AG09309 (cell line): ENCODE results near the gene BSG.
"Not testable (repeated sequence)": the region's sequence is repeated elsewhere in the genome, so short reads cannot be mapped to it uniquely, and the experiment has no call there.

Experiments
- DNase-seq: peaks from one replicate; pipeline ENCODE4 v3.0.0-alpha.2; 2010; ENCODE audit warnings: low read depth
- H3K4me3 ChIP-seq: 2 replicates; pipeline ENCODE4 v1.5.1; 2011; ENCODE audit warnings: mild to moderate bottlenecking, low read depth, low read length, moderate library complexity; ENCODE audit not compliant: control insufficient read depth
- TF ChIP-seq, protein P1 (sequence below): IDR thresholded peaks from 2 replicates; pipeline ENCODE4 v1.5.1; 2011; ENCODE audit warnings: mild to moderate bottlenecking, low read depth, low read length, inconsistent platforms; ENCODE audit not compliant: insufficient read depth, control insufficient read depth; ENCODE audit errors: missing control alignments

The BSG gene

DNA sequence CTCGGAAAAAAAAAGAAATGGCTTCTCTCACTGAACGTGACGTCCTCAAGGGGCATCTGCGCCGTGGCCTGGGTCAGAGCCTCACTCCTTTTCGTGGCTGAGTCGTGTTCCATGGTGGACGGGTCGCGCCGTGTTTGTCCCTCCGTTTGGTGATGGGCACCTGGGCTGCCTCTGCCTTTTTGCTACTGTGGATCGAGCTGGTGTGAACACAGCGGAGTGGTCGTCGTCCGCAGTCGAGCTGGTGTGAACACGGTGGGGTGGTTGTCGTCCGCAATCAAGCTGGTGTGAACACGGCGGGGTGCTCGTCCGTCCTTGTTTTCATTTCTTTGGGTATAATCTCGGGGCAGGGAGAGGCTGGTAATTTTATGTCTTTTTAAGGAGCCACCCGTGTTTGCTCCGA is 28.9 kb downstream of the BSG start:
- TF ChIP-seq, protein P1, sequence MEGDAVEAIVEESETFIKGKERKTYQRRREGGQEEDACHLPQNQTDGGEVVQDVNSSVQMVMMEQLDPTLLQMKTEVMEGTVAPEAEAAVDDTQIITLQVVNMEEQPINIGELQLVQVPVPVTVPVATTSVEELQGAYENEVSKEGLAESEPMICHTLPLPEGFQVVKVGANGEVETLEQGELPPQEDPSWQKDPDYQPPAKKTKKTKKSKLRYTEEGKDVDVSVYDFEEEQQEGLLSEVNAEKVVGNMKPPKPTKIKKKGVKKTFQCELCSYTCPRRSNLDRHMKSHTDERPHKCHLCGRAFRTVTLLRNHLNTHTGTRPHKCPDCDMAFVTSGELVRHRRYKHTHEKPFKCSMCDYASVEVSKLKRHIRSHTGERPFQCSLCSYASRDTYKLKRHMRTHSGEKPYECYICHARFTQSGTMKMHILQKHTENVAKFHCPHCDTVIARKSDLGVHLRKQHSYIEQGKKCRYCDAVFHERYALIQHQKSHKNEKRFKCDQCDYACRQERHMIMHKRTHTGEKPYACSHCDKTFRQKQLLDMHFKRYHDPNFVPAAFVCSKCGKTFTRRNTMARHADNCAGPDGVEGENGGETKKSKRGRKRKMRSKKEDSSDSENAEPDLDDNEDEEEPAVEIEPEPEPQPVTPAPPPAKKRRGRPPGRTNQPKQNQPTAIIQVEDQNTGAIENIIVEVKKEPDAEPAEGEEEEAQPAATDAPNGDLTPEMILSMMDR, result no peak
- no peak overlapping the region for H3K4me3 ChIP-seq
- DNase-seq, result no peak

DNA sequence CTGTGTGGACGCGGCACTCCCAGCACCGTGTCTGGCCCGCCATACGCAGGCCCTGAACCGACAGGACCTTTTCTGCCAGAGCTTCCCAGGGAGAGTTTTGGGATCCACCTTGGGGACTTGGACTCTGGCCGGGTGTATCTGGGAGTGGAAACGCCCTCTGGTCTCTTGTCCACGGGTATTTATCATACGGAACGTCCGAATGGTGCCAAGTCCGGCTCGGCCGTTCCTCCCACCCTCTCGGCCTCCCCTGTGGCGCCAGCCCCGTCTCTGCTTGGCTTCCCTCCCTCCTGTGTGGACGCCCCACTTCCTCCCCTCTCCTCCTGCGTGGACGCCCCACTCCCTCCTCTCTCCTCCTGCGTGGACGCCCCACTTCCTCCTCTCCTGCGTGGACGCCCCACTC is 29.4 kb downstream of the BSG start:
- TF ChIP-seq, protein P1, result no peak
- DNase-seq, result no peak
- H3K4me3 ChIP-seq, result no peak overlapping the region

DNA sequence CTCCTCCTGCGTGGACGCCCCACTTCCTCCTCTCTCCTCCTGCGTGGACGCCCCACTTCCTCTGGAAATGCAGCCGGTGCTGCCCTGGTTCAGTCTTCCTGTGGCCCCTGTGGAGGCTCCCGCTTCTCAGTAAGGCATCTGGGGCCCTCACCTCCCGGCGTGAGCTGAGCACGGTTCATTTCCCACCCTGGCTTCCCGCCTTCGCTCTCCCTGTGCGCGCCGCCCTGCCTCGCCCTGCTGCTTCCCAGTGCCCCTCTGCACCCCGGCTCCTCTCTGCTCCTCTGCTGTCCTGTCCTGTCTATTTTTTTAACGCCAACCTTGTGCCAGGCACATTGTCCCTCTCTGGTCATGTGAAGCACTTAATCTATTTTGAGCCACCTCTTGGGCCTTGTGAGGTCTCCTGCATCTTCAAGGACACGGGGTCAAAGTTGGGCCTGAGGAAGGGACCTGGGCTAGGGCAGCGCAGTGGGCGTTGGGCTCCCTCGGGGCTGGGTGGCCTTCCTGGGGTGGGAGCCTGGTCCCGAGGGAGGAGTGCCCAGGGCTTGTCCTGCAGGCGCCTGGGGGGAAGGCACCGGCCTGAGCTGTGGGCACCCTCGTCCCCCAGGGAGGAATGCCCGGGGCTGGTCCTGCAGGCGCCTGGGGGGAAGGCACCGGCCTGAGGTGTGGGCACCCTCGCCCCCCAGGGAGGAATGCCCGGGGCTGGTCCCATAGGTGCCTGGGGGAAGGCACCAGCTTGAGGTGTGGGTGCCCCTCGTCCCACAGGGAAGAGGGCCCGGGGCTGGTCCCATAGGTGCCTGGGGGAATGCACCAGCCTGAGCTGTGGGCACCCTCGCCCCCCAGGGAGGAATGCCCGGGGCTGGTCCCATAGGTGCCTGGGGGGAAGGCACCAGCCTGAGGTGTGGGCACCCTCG is 30.2 kb downstream of the BSG start:
- H3K4me3 ChIP-seq, result no peak overlapping the region
- TF ChIP-seq, protein P1, result no peak
- no peak for DNase-seq

DNA sequence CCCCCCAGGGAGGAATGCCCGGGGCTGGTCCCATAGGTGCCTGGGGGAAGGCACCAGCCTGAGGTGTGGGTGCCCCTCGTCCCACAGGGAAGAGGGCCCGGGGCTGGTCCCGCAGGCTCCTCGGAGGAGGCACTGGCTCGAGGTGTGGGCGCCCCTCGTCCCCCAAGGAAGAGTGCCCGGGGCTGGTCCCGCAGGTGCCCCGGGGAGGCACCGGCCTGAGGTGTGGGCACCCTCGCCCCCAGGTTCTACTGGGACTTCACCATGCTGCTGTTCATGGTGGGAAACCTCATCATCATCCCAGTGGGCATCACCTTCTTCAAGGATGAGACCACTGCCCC is 30.9 kb downstream of the BSG start:
- H3K4me3 ChIP-seq, DNase-seq: not testable (repeated sequence)

DNA sequence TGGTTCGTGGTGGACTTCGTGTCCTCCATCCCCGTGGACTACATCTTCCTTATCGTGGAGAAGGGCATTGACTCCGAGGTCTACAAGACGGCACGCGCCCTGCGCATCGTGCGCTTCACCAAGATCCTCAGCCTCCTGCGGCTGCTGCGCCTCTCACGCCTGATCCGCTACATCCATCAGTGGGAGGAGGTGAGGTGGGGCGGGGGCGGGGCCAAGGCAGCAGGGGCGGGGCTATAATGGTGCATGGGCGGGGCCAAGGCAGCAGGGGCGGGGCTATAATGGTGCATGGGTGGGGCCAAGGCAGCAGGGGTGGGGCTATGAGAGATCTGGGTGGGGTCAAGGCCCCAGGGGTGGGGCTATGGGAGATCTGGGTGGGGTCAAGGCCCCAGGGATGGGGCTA is 31.4 kb downstream of the BSG start:
- H3K4me3 ChIP-seq, DNase-seq: not testable (repeated sequence)

DNA sequence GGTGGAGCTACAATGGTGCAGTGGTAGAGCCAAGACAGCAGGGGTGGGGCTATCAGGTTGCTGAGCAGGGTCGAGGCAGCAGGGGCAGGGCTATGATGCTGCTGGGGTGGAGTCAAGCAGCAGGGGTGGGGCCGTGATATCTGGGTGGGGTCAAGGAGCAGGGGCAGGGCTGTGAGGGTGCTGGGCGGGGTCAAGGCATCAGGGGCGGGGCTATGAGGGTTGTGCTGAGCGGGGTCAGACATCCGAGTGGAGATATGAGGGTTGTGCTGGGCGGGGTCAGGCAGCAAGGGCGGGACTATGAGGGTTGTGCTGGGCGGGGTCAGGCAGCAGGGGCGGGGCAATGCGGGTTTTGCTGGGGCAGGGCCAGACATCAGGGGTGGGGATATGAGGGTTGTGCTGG is 32.0 kb downstream of the BSG start:
- TF ChIP-seq, protein P1, result no peak
- no peak overlapping the region for H3K4me3 ChIP-seq
- DNase-seq, result no peak

DNA sequence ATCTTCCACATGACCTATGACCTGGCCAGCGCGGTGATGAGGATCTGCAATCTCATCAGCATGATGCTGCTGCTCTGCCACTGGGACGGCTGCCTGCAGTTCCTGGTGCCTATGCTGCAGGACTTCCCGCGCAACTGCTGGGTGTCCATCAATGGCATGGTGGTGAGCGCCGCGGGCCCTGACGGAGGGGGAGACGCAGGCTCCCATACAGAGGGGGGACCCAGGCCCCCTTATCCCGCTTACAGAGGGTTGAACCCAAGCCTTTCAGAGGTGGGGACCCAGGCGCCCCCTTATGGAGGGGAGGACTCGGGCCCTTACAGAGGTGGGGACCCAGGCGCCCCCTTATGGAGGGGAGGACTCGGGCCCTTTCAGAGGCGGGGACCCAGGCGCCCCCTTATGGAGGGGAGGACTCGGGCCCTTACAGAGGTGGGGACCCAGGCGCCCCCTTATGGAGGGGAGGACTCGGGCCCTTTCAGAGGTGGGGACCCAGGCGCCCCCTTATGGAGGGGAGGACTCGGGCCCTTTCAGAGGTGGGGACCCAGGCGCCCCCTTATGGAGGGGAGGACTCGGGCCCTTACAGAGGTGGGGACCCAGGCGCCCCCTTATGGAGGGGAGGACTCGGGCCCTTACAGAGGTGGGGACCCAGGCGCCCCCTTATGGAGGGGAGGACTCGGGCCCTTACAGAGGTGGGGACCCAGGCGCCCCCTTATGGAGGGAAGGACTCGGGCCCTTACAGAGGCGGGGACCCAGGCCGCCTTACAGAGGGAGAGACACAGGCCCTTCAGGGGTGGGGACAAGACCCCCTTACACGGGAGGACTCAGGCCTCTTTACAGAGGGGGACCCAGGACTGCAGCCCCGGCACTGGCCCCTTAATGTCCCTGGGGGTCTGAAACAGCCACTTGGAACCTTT is 32.9 kb downstream of the BSG start:
- not testable (repeated sequence) for DNase-seq, H3K4me3 ChIP-seq

DNA sequence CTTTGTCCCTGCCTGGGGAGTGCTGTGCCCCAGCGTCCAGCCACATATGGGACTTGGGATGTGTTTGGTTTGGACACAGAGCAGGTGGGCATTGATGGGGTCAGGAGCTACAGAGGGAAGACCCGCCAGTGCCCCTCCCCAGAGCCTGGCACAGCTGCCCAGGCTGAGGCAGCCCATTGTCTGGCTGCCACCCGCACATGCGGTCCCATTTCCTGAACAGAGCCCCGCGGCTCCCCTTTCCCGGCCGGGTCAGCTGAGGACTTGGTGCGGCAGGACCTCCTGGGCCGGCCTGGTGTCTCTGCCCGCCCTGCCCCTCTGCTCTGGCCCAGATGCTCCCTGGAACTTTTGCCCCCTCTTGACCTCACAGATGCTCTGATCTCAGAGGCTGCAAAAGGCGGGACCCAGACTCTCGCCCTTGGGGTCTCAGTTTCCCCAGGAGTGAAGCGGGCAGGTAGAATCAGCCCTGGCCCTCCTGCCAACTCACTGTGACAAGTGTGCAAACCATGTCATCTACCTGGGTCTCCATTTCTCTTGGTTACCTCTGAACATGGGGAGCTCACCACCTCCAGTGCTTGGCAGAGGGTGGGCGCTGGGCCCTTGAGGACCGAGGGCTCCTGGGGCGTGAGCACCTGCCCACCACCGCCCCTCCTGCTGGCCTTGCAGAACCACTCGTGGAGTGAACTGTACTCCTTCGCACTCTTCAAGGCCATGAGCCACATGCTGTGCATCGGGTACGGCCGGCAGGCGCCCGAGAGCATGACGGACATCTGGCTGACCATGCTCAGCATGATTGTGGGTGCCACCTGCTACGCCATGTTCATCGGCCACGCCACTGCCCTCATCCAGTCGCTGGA is 35.1 kb downstream of the BSG start:
- TF ChIP-seq, protein P1, result no peak
- DNase-seq, result no peak
- no peak overlapping the region for H3K4me3 ChIP-seq
